WTC11 (cell line): Measurements from ENCODE around the gene OTOGL. TPM values are rescaled to one million over a fixed set of nuclear protein-coding genes. Genes with fewer than 3 reads are reported as not detected.

Experiments
- ATAC-seq: fragments of 200-7000 bp; cut with Tn5 transposase; 2 replicates; pipeline ENCODE4 v1.10.0; 2021; ENCODE audit warnings: mild to moderate bottlenecking, moderate library complexity
- CTCF ChIA-PET: fragments of 300-600 bp; sonication (Branson Sonifier 250); formaldehyde crosslinking; loops from one replicate; lab custom pipeline; 2021; ENCODE audit warnings: antibody characterized with exemption; lab: Charles Lee
- POLR2A ChIA-PET: fragments of 350-600 bp; sonication (Branson Sonifier 250); formaldehyde crosslinking; loops from one replicate; lab custom pipeline; 2021; ENCODE audit warnings: antibody characterized with exemption; lab: Charles Lee
- DNase-seq: peaks from one replicate; pipeline ENCODE4 v3.0.0; 2021; ENCODE audit warnings: low spot score
- H3K27ac Mint-ChIP-seq: 2 replicates; pipeline ENCODE4 v1.8.0; 2021; ENCODE audit warnings: mixed read lengths
- H3K27me3 Mint-ChIP-seq: 2 replicates; pipeline ENCODE4 v1.8.0; 2021; ENCODE audit warnings: low read depth, mild to moderate bottlenecking, moderate library complexity, mixed read lengths
- H3K36me3 Mint-ChIP-seq: 2 replicates; pipeline ENCODE4 v1.8.0; 2021; ENCODE audit warnings: mixed read lengths
- H3K4me1 Mint-ChIP-seq: 2 replicates; pipeline ENCODE4 v1.8.0; 2022; ENCODE audit warnings: mixed read lengths
- H3K4me3 Mint-ChIP-seq: 2 replicates; pipeline ENCODE4 v1.8.0; 2021; ENCODE audit warnings: mild to moderate bottlenecking, moderate library complexity, mixed read lengths
- H3K9me3 Mint-ChIP-seq: 2 replicates; pipeline ENCODE4 v1.8.0; 2021; ENCODE audit warnings: mixed read lengths
- EMX1 ChIP-seq: fragments of 250-450 bp; sonication (Bioruptor Pico); IDR thresholded peaks from 2 replicates; pipeline ENCODE4 v1.8.0; 2021; ENCODE audit warnings: mild to moderate bottlenecking
- ESRRA ChIP-seq: sonication (generic); formaldehyde crosslinking; IDR thresholded peaks from 2 replicates; pipeline ENCODE4 v1.8.1; 2022; ENCODE audit warnings: mild to moderate bottlenecking, missing genetic modification reagents, borderline replicate concordance
- IRF2 ChIP-seq: sonication (generic); formaldehyde crosslinking; IDR thresholded peaks from 2 replicates; pipeline ENCODE4 v1.8.0; 2022; ENCODE audit warnings: low read depth, missing genetic modification reagents, borderline replicate concordance
- KAT7 ChIP-seq: sonication (generic); formaldehyde crosslinking; IDR thresholded peaks from 2 replicates; pipeline ENCODE4 v1.8.1; 2023; ENCODE audit warnings: missing genetic modification reagents, mild to moderate bottlenecking, borderline replicate concordance
- NFATC4 ChIP-seq: fragments of 250-450 bp; sonication (Bioruptor Pico); IDR thresholded peaks from 2 replicates; pipeline ENCODE4 v1.9.0; 2021; ENCODE audit warnings: mild to moderate bottlenecking
- NFYB ChIP-seq: sonication (generic); formaldehyde crosslinking; conservative IDR thresholded peaks from 2 replicates; pipeline ENCODE4 v1.8.0; 2022; ENCODE audit warnings: low read depth, missing genetic modification reagents
- NR1H2 ChIP-seq: sonication (generic); formaldehyde crosslinking; IDR thresholded peaks from 2 replicates; pipeline ENCODE4 v1.9.0; 2021; ENCODE audit warnings: mild to moderate bottlenecking, moderate library complexity, missing genetic modification reagents
- SOX15 ChIP-seq: fragments of 250-450 bp; sonication (Bioruptor Pico); IDR thresholded peaks from 2 replicates; pipeline ENCODE4 v1.9.0; 2021; ENCODE audit warnings: mild to moderate bottlenecking
- ZNF219 ChIP-seq: sonication (generic); formaldehyde crosslinking; IDR thresholded peaks from 2 replicates; pipeline ENCODE4 v1.8.0; 2023; ENCODE audit warnings: missing genetic modification reagents, mild to moderate bottlenecking, borderline replicate concordance
- ZNF232 ChIP-seq: sonication (generic); formaldehyde crosslinking; IDR thresholded peaks from 2 replicates; pipeline ENCODE4 v1.8.0; 2022; ENCODE audit warnings: mild to moderate bottlenecking, missing genetic modification reagents
- ZNF671 ChIP-seq: fragments of 250-450 bp; sonication (Bioruptor Pico); IDR thresholded peaks from 2 replicates; pipeline ENCODE4 v1.8.0; 2021; ENCODE audit warnings: mild to moderate bottlenecking
- total RNA-seq: library from RNA; stranded (reverse); gene quantifications from 3 replicates; pipeline ENCODE4 v1.2.3, GENCODE V29; 2021
- TF ChIP-seq, protein P1 (sequence below): sonication (generic); formaldehyde crosslinking; conservative IDR thresholded peaks from 2 replicates; pipeline ENCODE4 v1.8.1; 2023; ENCODE audit warnings: mild to moderate bottlenecking, low read depth, missing genetic modification reagents, moderate library complexity
- TF ChIP-seq, protein P2 (sequence below): fragments of 250-450 bp; sonication (Bioruptor Pico); IDR thresholded peaks from 2 replicates; pipeline ENCODE4 v1.9.0; 2021; ENCODE audit warnings: mild to moderate bottlenecking, borderline replicate concordance
- TF ChIP-seq, protein P3 (sequence below): sonication (generic); formaldehyde crosslinking; IDR thresholded peaks from 2 replicates; pipeline ENCODE4 v1.8.1; 2023; ENCODE audit warnings: mild to moderate bottlenecking, moderate library complexity, missing genetic modification reagents

Gene OTOGL
- total RNA-seq, 1 experiment from 2014 or later = 0.55 TPM

DNA sequence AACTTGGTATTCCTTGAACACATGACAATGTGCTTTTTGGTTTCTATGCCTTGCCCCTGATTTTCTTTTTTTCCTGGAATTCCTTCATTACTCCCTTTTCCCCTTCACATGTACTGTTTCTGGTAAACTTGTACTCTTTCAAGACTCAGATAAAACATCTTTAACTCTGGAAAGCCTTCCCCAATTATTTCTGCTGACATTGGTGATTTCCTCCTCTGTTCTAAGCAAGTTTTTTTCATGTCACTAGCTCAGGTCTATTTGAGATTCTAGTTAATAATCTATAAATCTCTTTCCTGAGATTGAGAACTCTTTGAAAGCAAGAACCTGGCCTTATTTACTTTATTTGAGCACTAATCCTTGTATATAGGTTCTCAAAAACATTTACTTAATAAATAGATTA, 320.7 kb downstream of the OTOGL start:
- H3K36me3 Mint-ChIP-seq = no peaks in the 10 kb centered on the region
- H3K27me3 Mint-ChIP-seq = no peaks in the 10 kb centered on the region
- ATAC-seq = no peak
- ChIA-PET POLR2A (no interaction called here), CTCF (interaction anchor here (0.6 kb wide), 1 partner anchor 425 kb away, joined by 4 read pairs; no protein-coding TSS in a partner anchor)
- no peaks in the 10 kb centered on the region for H3K4me1 Mint-ChIP-seq
- no peak for DNase-seq
- TF ChIP-seq ZNF232 (no peak), ZNF671 (CRISPR knock-in tag) (no peak), SOX15 (CRISPR knock-in tag) (no peak), IRF2 (CRISPR knock-in tag) (no peak), ESRRA (CRISPR knock-in tag) (no peak), EMX1 (CRISPR knock-in tag) (no peak), NR1H2 (CRISPR knock-in tag) (no peak)
- TF ChIP-seq, protein P1, sequence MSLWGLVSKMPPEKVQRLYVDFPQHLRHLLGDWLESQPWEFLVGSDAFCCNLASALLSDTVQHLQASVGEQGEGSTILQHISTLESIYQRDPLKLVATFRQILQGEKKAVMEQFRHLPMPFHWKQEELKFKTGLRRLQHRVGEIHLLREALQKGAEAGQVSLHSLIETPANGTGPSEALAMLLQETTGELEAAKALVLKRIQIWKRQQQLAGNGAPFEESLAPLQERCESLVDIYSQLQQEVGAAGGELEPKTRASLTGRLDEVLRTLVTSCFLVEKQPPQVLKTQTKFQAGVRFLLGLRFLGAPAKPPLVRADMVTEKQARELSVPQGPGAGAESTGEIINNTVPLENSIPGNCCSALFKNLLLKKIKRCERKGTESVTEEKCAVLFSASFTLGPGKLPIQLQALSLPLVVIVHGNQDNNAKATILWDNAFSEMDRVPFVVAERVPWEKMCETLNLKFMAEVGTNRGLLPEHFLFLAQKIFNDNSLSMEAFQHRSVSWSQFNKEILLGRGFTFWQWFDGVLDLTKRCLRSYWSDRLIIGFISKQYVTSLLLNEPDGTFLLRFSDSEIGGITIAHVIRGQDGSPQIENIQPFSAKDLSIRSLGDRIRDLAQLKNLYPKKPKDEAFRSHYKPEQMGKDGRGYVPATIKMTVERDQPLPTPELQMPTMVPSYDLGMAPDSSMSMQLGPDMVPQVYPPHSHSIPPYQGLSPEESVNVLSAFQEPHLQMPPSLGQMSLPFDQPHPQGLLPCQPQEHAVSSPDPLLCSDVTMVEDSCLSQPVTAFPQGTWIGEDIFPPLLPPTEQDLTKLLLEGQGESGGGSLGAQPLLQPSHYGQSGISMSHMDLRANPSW = no peak
- H3K9me3 Mint-ChIP-seq = no peaks in the 10 kb centered on the region
- no peak overlapping the region for H3K27ac Mint-ChIP-seq
- H3K4me3 Mint-ChIP-seq = no peak overlapping the region

DNA sequence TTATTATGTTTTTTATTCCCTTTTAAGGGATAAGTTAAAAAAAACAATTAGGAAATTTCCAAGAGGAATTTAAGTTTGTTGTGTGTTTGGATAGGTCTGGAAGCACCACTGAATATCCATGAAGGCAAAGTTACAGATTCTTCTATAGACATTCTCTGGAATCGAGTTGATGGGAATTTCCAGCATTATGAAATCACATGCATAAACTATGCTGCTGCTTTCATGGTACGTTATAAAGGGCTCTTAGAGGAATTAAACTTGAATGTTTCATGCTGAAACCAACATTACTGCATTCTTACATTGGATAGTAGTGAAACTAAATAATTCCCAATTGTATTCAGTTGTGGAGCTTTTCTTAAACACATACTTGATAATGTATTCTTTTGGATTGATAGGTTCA, 323.2 kb downstream of the OTOGL start:
- H3K9me3 Mint-ChIP-seq = no peaks in the 10 kb centered on the region
- no peak overlapping the region for H3K4me3 Mint-ChIP-seq
- TF ChIP-seq NFYB (CRISPR knock-in tag) = no peak
- no peak for TF ChIP-seq ESRRA (CRISPR knock-in tag)
- TF ChIP-seq, protein P2, sequence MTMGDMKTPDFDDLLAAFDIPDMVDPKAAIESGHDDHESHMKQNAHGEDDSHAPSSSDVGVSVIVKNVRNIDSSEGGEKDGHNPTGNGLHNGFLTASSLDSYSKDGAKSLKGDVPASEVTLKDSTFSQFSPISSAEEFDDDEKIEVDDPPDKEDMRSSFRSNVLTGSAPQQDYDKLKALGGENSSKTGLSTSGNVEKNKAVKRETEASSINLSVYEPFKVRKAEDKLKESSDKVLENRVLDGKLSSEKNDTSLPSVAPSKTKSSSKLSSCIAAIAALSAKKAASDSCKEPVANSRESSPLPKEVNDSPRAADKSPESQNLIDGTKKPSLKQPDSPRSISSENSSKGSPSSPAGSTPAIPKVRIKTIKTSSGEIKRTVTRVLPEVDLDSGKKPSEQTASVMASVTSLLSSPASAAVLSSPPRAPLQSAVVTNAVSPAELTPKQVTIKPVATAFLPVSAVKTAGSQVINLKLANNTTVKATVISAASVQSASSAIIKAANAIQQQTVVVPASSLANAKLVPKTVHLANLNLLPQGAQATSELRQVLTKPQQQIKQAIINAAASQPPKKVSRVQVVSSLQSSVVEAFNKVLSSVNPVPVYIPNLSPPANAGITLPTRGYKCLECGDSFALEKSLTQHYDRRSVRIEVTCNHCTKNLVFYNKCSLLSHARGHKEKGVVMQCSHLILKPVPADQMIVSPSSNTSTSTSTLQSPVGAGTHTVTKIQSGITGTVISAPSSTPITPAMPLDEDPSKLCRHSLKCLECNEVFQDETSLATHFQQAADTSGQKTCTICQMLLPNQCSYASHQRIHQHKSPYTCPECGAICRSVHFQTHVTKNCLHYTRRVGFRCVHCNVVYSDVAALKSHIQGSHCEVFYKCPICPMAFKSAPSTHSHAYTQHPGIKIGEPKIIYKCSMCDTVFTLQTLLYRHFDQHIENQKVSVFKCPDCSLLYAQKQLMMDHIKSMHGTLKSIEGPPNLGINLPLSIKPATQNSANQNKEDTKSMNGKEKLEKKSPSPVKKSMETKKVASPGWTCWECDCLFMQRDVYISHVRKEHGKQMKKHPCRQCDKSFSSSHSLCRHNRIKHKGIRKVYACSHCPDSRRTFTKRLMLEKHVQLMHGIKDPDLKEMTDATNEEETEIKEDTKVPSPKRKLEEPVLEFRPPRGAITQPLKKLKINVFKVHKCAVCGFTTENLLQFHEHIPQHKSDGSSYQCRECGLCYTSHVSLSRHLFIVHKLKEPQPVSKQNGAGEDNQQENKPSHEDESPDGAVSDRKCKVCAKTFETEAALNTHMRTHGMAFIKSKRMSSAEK (CRISPR knock-in tag) = no peak
- TF ChIP-seq, protein P3, sequence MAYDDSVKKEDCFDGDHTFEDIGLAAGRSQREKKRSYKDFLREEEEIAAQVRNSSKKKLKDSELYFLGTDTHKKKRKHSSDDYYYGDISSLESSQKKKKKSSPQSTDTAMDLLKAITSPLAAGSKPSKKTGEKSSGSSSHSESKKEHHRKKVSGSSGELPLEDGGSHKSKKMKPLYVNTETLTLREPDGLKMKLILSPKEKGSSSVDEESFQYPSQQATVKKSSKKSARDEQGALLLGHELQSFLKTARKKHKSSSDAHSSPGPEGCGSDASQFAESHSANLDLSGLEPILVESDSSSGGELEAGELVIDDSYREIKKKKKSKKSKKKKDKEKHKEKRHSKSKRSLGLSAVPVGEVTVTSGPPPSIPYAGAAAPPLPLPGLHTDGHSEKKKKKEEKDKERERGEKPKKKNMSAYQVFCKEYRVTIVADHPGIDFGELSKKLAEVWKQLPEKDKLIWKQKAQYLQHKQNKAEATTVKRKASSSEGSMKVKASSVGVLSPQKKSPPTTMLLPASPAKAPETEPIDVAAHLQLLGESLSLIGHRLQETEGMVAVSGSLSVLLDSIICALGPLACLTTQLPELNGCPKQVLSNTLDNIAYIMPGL (CRISPR knock-in tag) = no peak
- no peak for TF ChIP-seq NFATC4 (CRISPR knock-in tag)
- TF ChIP-seq KAT7 (CRISPR knock-in tag) = no peak
- no peak for TF ChIP-seq ZNF219 (CRISPR knock-in tag)
- TF ChIP-seq EMX1 (CRISPR knock-in tag) = no peak
- ChIA-PET POLR2A (no interaction called here), CTCF (no interaction called here)
- H3K27me3 Mint-ChIP-seq = no peaks in the 10 kb centered on the region
- DNase-seq = no peak
- no peaks in the 10 kb centered on the region for H3K36me3 Mint-ChIP-seq
- H3K27ac Mint-ChIP-seq = no peak overlapping the region
- ATAC-seq = no peak
- no peaks in the 10 kb centered on the region for H3K4me1 Mint-ChIP-seq

Other genes with a start within 250 kb of the OTOGL start
- 74.2 to 83.8 TPM (median 77.0 TPM) in 3 replicates for gene PPP1R12A, start 164.4 kb upstream of the OTOGL start, total RNA-seq